SU-DHL-6 (cell line): ENCODE measurements around the gene CEP295NL.

Experiments
- H2AFZ ChIP-seq: fragments of 200-600 bp; sonication (generic); 2 replicates; pipeline ENCODE4 v1.6.1; 2014; ENCODE audit warnings: low read depth, mild to moderate bottlenecking, moderate library complexity, mixed read lengths, antibody characterized with exemption, low read length; ENCODE audit not compliant: severe bottlenecking
- H3F3A ChIP-seq: fragments of 200-600 bp; shearing (Covaris generic); 2 replicates; pipeline ENCODE4 v1.6.0; 2016; ENCODE audit warnings: antibody characterized with exemption, mild to moderate bottlenecking; ENCODE audit not compliant: insufficient read depth
- H3K27ac ChIP-seq: fragments of 200-600 bp; sonication (generic); 2 replicates; pipeline ENCODE4 v1.5.1; 2016; ENCODE audit warnings: low read depth, mild to moderate bottlenecking, low read length, moderate library complexity, mixed read lengths
- H3K27me3 ChIP-seq: fragments of 200-600 bp; sonication (generic), shearing (Covaris generic); 2 replicates; pipeline ENCODE4 v1.6.0; 2014; ENCODE audit warnings: mild to moderate bottlenecking, low read length
- H3K36me3 ChIP-seq: fragments of 200-600 bp; sonication (generic); 2 replicates; pipeline ENCODE4 v1.6.1; 2014; ENCODE audit warnings: mild to moderate bottlenecking, low read length, mixed read lengths
- H3K4me2 ChIP-seq: fragments of 300-600, 200-600 bp; shearing (Covaris generic), sonication (generic); 2 replicates; pipeline ENCODE4 v1.6.0; 2014; ENCODE audit warnings: low read length, low read depth, mild to moderate bottlenecking; ENCODE audit not compliant: poor library complexity, severe bottlenecking
- H3K4me3 ChIP-seq: fragments of 200-600 bp; sonication (generic); 2 replicates; pipeline ENCODE4 v1.5.1; 2014; ENCODE audit warnings: antibody characterized with exemption, low read length, mild to moderate bottlenecking, mixed read lengths; ENCODE audit not compliant: insufficient read depth, poor library complexity, severe bottlenecking
- H3K79me2 ChIP-seq: fragments of 200-600 bp; sonication (generic); 2 replicates; pipeline ENCODE4 v1.6.1; 2014; ENCODE audit warnings: mild to moderate bottlenecking, low read length, moderate library complexity; ENCODE audit not compliant: insufficient read depth
- H3K9ac ChIP-seq: fragments of 200-600 bp; sonication (generic); 2 replicates; pipeline ENCODE4 v1.7.0; 2014; ENCODE audit warnings: mild to moderate bottlenecking, low read length
- H3K9me2 ChIP-seq: fragments of 200-600 bp; sonication (generic); replicated peaks from 2 replicates; pipeline ENCODE4 v1.6.1; 2014; ENCODE audit warnings: low read length; ENCODE audit not compliant: insufficient read depth
- H3K9me3 ChIP-seq: fragments of 200-600 bp; sonication (generic); 2 replicates; pipeline ENCODE4 v1.6.1; 2014; ENCODE audit warnings: low read length, mixed read lengths; ENCODE audit not compliant: insufficient read depth
- H4K20me1 ChIP-seq: fragments of 200-600 bp; sonication (generic); 2 replicates; pipeline ENCODE4 v1.6.1; 2014; ENCODE audit warnings: low read depth, mild to moderate bottlenecking, antibody characterized with exemption, low read length, moderate library complexity, mixed read lengths
- EZH2phosphoT487 ChIP-seq: fragments of 200-600 bp; sonication (generic), shearing (Covaris generic); conservative IDR thresholded peaks from 2 replicates; pipeline ENCODE4 v1.6.1; 2018; ENCODE audit warnings: mild to moderate bottlenecking, antibody characterized with exemption, low read length, moderate library complexity, mixed read lengths
- TF ChIP-seq, protein P1 (sequence below): fragments of 200-600 bp; sonication (generic); IDR thresholded peaks from one replicate; pipeline ENCODE4 v1.5.1; 2017; ENCODE audit warnings: antibody characterized with exemption, mild to moderate bottlenecking, low read length, moderate library complexity; ENCODE audit not compliant: insufficient read depth, poor library complexity, severe bottlenecking

CEP295NL gene

DNA sequence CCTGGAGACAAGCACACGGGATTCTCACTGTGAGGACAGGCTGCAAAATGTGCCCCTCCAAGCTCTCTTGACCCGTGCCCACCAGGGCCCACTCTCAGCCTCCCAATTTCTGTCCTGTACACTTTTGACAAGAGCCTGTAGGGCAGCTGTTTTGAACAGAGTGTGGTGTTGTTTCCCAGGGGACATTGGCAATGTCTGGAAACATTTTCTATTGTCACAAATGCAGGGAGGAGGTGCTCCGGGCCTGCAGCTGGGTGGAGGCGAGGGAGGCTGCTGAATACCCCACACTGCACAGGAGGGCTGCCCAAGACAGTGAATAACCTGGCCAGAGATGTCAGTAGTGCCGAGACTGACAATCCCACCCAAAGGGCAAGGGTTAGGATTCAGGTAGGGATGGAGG, 10.5 kb downstream of the CEP295NL start:
- no peak overlapping the region for H3K4me2 ChIP-seq
- no peaks in the 10 kb centered on the region for H3K9me3 ChIP-seq
- no peaks in the 10 kb centered on the region for H4K20me1 ChIP-seq
- H3K79me2 ChIP-seq, result no peaks in the 10 kb centered on the region
- no peaks in the 10 kb centered on the region for H3F3A ChIP-seq
- no peak overlapping the region for H3K9ac ChIP-seq
- no peak overlapping the region for H2AFZ ChIP-seq
- no peaks in the 10 kb centered on the region for H3K9me2 ChIP-seq
- H3K27ac ChIP-seq, result no peak overlapping the region
- TF ChIP-seq, protein P1, sequence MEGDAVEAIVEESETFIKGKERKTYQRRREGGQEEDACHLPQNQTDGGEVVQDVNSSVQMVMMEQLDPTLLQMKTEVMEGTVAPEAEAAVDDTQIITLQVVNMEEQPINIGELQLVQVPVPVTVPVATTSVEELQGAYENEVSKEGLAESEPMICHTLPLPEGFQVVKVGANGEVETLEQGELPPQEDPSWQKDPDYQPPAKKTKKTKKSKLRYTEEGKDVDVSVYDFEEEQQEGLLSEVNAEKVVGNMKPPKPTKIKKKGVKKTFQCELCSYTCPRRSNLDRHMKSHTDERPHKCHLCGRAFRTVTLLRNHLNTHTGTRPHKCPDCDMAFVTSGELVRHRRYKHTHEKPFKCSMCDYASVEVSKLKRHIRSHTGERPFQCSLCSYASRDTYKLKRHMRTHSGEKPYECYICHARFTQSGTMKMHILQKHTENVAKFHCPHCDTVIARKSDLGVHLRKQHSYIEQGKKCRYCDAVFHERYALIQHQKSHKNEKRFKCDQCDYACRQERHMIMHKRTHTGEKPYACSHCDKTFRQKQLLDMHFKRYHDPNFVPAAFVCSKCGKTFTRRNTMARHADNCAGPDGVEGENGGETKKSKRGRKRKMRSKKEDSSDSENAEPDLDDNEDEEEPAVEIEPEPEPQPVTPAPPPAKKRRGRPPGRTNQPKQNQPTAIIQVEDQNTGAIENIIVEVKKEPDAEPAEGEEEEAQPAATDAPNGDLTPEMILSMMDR, result no peak
- TF ChIP-seq EZH2phosphoT487, result no peak
- H3K36me3 ChIP-seq, result no peaks in the 10 kb centered on the region
- H3K4me3 ChIP-seq, result no peak overlapping the region
- no peaks in the 10 kb centered on the region for H3K27me3 ChIP-seq

DNA sequence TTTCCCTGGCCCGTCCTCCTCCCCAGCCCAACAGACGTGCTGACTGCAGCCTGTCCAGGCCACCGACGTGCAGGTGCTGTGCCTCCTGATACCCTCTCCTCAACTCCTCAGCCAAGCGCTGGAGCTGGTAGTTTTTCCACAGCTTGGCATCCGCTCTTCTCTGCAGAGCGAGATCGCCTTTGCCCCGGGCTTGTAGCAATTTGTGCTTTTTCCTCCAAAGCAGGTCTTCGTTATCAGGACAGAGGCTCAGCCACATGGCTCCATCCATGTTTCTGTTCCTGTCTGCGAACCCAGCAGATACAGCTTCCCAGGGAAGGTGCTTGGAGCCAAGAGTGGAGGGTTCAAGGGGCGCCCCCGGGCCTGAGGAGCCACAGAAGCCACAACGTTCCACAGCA, 10.9 kb downstream of the CEP295NL start:
- no peak overlapping the region for H3K27ac ChIP-seq
- no peak overlapping the region for H2AFZ ChIP-seq
- TF ChIP-seq EZH2phosphoT487, result no peak
- TF ChIP-seq, protein P1, result no peak
- no peaks in the 10 kb centered on the region for H3K79me2 ChIP-seq
- H3K4me2 ChIP-seq, result no peak overlapping the region
- H3K27me3 ChIP-seq, result no peaks in the 10 kb centered on the region
- no peaks in the 10 kb centered on the region for H3K36me3 ChIP-seq
- H3K9me3 ChIP-seq, result no peaks in the 10 kb centered on the region
- H3F3A ChIP-seq, result no peaks in the 10 kb centered on the region
- no peak overlapping the region for H3K4me3 ChIP-seq
- H4K20me1 ChIP-seq, result no peaks in the 10 kb centered on the region
- no peaks in the 10 kb centered on the region for H3K9me2 ChIP-seq
- no peak overlapping the region for H3K9ac ChIP-seq

DNA sequence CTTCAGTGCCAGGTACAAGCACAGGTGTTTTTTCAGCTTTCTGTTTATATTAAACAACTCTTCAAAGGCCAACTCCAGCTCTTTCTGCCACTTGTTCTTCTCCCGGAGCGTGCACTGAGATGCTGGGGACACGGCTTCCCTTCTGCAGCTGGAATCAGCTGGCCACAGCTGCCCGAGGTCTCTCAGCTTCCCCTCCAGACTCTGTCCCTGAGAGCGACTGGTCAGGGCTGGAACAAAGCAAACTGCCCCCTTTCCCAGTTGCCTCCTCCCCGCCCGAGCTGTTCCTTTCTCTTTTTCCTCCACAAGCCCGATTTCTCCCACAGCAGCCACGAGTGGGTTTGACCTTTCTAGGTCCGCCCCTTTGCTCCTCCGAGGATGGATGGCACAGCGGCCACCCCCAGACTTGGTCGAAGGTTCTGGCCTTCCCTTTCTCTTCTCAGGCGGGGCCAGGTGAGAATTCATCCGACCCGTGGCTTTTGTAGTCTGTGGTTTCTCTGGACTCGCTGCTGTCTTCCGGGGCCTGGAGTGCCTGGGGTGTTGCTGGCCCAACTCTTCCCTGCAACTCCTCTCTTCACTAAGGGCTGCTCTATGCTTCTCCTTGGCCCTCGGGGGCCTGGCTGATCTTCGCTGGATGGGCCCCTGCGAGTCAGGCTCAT, 11.5 kb downstream of the CEP295NL start:
- Histone ChIP-seq H2AFZ (no peak overlapping the region), H3K27ac (no peak overlapping the region), H3F3A (no peaks in the 10 kb centered on the region), H3K9me3 (no peaks in the 10 kb centered on the region), H3K4me3 (no peak overlapping the region), H3K4me2 (no peak overlapping the region), H3K9ac (no peak overlapping the region), H4K20me1 (no peaks in the 10 kb centered on the region), H3K27me3 (no peaks in the 10 kb centered on the region), H3K9me2 (no peaks in the 10 kb centered on the region), H3K79me2 (no peaks in the 10 kb centered on the region), H3K36me3 (no peaks in the 10 kb centered on the region)
- TF ChIP-seq, protein P1, result no peak
- no peak for TF ChIP-seq EZH2phosphoT487
